OCI-LY3 (cell line): ENCODE measurements around the gene GPR39.

ENCODE experiments used
- H2AFZ ChIP-seq: fragments of 200-600, 300-600 bp; shearing (Covaris generic); 2 replicates; pipeline ENCODE4 v1.6.0; 2014; ENCODE audit warnings: antibody characterized with exemption, low read depth, low read length
- H3K27ac ChIP-seq: fragments of 200-600, 300-600 bp; sonication (generic); 2 replicates; pipeline ENCODE4 v1.5.1; 2014; ENCODE audit warnings: mild to moderate bottlenecking, low read length, moderate library complexity, mixed read lengths
- H3K27me3 ChIP-seq: fragments of 200-600, 300-600 bp; sonication (generic); 2 replicates; pipeline ENCODE4 v1.6.1; 2014; ENCODE audit warnings: low read depth, low read length, mixed read lengths
- H3K36me3 ChIP-seq: fragments of 200-600, 300-600 bp; sonication (generic); replicated peaks from 2 replicates; pipeline ENCODE3; 2014; ENCODE audit warnings: low read depth, low read length, mixed read lengths
- H3K4me1 ChIP-seq: fragments of 300-600, 200-600 bp; sonication (generic); 2 replicates; pipeline ENCODE4 v1.6.1; 2014; ENCODE audit warnings: low read length, mixed read lengths
- H3K4me2 ChIP-seq: fragments of 200-600, 300-600 bp; sonication (generic); 2 replicates; pipeline ENCODE4 v1.6.1; 2014; ENCODE audit warnings: low read length, mixed read lengths
- H3K4me3 ChIP-seq: fragments of 300-600, 200-600 bp; sonication (generic); 2 replicates; pipeline ENCODE4 v1.5.1; 2014; ENCODE audit warnings: antibody characterized with exemption, mild to moderate bottlenecking, low read length, moderate library complexity
- H3K79me2 ChIP-seq: fragments of 300-600, 200-600 bp; shearing (Covaris generic); 2 replicates; pipeline ENCODE4 v1.6.1; 2014; ENCODE audit warnings: mild to moderate bottlenecking, low read length, mixed read lengths
- H3K9ac ChIP-seq: fragments of 300-600, 200-600 bp; shearing (Covaris generic); 2 replicates; pipeline ENCODE4 v1.6.0; 2014; ENCODE audit warnings: mild to moderate bottlenecking, low read length, moderate library complexity
- H3K9me3 ChIP-seq: fragments of 200-600, 300-600 bp; shearing (Covaris generic); 2 replicates; pipeline ENCODE4 v1.6.1; 2014; ENCODE audit warnings: low read length, mixed read lengths; ENCODE audit not compliant: insufficient read depth
- H4K20me1 ChIP-seq: fragments of 200-600, 300-600 bp; sonication (generic); 2 replicates; pipeline ENCODE4 v1.6.1; 2016; ENCODE audit warnings: low read length, mixed read lengths; ENCODE audit not compliant: insufficient read depth
- EZH2phosphoT487 ChIP-seq: fragments of 200-600 bp; shearing (Covaris generic); IDR thresholded peaks from 2 replicates; pipeline ENCODE4 v1.6.1; 2018; ENCODE audit warnings: antibody characterized with exemption, mixed run types, low read depth
- TF ChIP-seq, protein P1 (sequence below): fragments of 200-600, 300-600 bp; sonication (generic); IDR thresholded peaks from 2 replicates; pipeline ENCODE4 v1.5.1; 2014; ENCODE audit warnings: antibody characterized with exemption, low read length, low read depth

Gene GPR39

DNA sequence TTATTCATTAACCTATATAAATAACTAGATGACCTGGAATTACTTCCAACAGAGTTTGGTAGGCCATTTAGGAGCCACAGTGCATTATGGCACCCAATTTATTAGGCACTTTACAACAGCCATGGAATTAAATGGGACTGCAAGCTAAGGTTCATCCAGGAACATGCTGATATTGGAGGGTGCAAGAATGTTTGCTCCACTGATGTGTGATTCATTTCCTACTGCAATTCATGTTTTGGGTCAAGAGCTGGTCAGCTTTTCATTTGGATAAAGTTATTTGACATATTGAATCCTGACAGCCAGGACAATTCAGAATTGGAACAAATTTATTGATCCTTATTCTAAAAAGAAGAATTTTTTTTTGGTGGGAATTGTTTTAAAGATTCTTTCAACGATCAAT is 265.2 kb downstream of the GPR39 start:
- Histone ChIP-seq H3K36me3 (no peaks in the 10 kb centered on the region), H3K79me2 (no peaks in the 10 kb centered on the region), H3K27me3 (peaks cover 27% of the 10 kb centered on the region), H4K20me1 (no peaks in the 10 kb centered on the region), H3K4me2 (no peak overlapping the region), H3K4me1 (no peaks in the 10 kb centered on the region), H3K9ac (no peak overlapping the region), H3K27ac (no peak overlapping the region), H3K4me3 (no peak overlapping the region), H2AFZ (no peak overlapping the region), H3K9me3 (no peaks in the 10 kb centered on the region)
- TF ChIP-seq EZH2phosphoT487: no peak
- TF ChIP-seq, protein P1, sequence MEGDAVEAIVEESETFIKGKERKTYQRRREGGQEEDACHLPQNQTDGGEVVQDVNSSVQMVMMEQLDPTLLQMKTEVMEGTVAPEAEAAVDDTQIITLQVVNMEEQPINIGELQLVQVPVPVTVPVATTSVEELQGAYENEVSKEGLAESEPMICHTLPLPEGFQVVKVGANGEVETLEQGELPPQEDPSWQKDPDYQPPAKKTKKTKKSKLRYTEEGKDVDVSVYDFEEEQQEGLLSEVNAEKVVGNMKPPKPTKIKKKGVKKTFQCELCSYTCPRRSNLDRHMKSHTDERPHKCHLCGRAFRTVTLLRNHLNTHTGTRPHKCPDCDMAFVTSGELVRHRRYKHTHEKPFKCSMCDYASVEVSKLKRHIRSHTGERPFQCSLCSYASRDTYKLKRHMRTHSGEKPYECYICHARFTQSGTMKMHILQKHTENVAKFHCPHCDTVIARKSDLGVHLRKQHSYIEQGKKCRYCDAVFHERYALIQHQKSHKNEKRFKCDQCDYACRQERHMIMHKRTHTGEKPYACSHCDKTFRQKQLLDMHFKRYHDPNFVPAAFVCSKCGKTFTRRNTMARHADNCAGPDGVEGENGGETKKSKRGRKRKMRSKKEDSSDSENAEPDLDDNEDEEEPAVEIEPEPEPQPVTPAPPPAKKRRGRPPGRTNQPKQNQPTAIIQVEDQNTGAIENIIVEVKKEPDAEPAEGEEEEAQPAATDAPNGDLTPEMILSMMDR: no peak

DNA sequence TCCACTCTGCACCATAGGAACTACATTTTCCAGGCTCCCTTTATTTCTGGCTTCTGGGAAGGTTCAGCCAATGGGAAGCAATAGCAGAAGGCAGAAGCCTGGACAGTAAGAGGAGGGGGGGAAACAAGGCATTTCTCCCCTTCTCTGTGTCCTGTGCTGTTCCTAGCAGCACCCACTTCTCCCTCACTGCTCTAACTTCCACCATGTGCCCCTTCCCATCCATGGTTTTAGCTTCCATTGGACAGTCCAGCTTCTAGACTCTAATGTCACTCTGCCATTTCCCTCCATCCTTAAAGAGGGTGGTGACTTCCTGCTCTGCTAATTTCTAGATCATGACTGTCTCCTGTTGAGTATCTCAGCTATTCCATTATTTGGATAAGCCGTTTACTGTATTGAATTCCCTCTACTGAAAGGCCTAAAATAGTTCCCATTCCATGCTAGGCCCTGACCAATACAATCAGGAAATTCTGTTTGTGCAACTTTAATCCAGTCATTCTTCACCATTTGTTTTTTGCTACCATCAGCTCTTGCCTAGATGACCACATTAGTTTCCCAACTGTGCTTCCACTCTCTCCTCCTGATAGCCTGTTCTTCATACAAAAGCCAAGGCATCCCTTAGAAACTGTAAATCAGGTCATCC is 274.2 kb downstream of the GPR39 start:
- Histone ChIP-seq H3K27me3 (no peaks in the 10 kb centered on the region; the same call in 1 of the 2 replicates), H3K4me1 (peaks cover 8% of the 10 kb centered on the region), H3K4me3 (no peak overlapping the region), H3K27ac (no peak overlapping the region), H3K79me2 (no peaks in the 10 kb centered on the region), H3K9me3 (no peaks in the 10 kb centered on the region), H2AFZ (peak overlapping the region; percentile 52; the same call in 1 of the 2 replicates), H4K20me1 (no peaks in the 10 kb centered on the region), H3K9ac (no peak overlapping the region), H3K4me2 (no peak overlapping the region), H3K36me3 (no peaks in the 10 kb centered on the region)
- no peak for TF ChIP-seq EZH2phosphoT487
- TF ChIP-seq, protein P1: no peak

DNA sequence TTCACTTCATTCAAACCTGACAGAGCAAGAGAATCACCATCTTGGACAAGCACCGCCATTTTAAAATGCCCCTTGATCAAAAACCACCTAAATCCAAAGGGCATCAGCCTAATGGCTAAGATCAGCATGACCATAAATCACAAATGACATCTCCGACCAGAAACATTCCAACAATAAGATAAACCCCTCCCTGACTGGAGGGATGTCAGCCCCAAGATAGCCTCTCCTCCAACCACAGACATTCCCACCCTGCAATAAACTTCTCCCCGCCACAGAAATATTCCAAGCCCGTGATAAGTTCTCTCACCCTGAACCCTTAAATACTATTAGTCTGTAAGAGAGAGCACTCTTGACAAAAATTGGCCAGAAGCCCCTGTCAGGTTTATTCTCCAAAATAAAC is 275.0 kb downstream of the GPR39 start:
- H3K4me1 ChIP-seq: peaks cover 8% of the 10 kb centered on the region
- no peak overlapping the region for H3K9ac ChIP-seq
- no peaks in the 10 kb centered on the region for H3K79me2 ChIP-seq
- H3K9me3 ChIP-seq: no peaks in the 10 kb centered on the region
- H2AFZ ChIP-seq: peak overlapping the region; percentile 52; the same call in 1 of the 2 replicates
- no peak overlapping the region for H3K4me2 ChIP-seq
- no peaks in the 10 kb centered on the region; the same call in 1 of the 2 replicates for H3K27me3 ChIP-seq
- TF ChIP-seq, protein P1: no peak
- no peak for TF ChIP-seq EZH2phosphoT487
- H3K27ac ChIP-seq: no peak overlapping the region
- H3K4me3 ChIP-seq: no peak overlapping the region
- H3K36me3 ChIP-seq: no peaks in the 10 kb centered on the region
- no peaks in the 10 kb centered on the region for H4K20me1 ChIP-seq

DNA sequence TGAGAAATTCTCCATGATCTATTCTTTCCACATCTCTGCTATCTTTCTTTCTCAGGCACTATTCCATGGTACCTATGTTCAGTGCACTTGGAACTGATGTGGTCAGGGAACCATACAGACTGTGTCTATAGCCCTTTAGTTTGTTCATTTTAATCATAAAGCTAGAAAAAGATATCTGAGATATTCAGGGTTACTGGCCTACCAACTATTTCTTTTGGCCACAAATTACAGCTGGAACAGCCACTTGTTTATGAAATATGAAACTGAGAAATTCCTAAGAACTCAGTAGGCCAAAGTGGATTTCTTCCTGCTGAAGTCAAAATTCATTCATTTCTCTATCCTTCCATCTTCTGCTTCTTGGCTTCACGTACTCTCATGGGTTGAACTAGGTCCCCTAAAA is 276.2 kb downstream of the GPR39 start:
- TF ChIP-seq, protein P1: no peak
- TF ChIP-seq EZH2phosphoT487: no peak
- H2AFZ ChIP-seq: no peak overlapping the region
- no peak overlapping the region for H3K9ac ChIP-seq
- no peaks in the 10 kb centered on the region for H3K36me3 ChIP-seq
- H4K20me1 ChIP-seq: no peaks in the 10 kb centered on the region
- H3K4me1 ChIP-seq: peaks cover 8% of the 10 kb centered on the region
- H3K79me2 ChIP-seq: no peaks in the 10 kb centered on the region
- H3K27me3 ChIP-seq: no peaks in the 10 kb centered on the region; the same call in 1 of the 2 replicates
- no peak overlapping the region for H3K4me3 ChIP-seq
- no peak overlapping the region for H3K4me2 ChIP-seq
- no peak overlapping the region for H3K27ac ChIP-seq
- no peaks in the 10 kb centered on the region for H3K9me3 ChIP-seq
